WI38 (cell line): ENCODE results near the gene PDCD5.
A peak's percentile ranks its signal among the peaks of the same experiment; 100 is the strongest.

Source experiments
- H3K4me3 ChIP-seq: 2 replicates; pipeline ENCODE4 v1.5.1; 2011; ENCODE audit warnings: low read depth, mild to moderate bottlenecking, control low read depth, low read length
- TF ChIP-seq, protein P1 (sequence below): IDR thresholded peaks from 2 replicates; pipeline ENCODE4 v1.5.1; 2012; ENCODE audit warnings: low read depth, mild to moderate bottlenecking, control low read depth, low read length

The PDCD5 gene

DNA sequence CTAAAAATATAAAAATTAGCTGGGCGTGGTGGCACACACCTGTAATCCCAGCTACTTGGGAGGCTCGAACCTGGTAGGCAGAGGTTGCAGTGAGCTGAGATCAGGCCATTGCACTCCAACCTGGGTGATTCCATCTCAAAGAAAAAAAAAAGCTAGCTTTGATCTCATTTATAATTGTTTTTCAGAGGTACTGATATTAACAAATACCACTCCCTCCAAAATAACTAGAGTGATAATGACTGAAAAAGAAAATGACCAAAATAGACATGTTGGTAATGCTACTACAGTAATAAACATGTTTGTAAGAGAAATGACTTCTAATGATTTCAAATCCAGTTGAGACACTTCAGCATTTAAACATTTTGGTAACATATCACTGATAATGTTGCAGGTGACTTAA is 13.0 kb downstream of the PDCD5 start:
- H3K4me3 ChIP-seq, result no peak overlapping the region
- TF ChIP-seq, protein P1, sequence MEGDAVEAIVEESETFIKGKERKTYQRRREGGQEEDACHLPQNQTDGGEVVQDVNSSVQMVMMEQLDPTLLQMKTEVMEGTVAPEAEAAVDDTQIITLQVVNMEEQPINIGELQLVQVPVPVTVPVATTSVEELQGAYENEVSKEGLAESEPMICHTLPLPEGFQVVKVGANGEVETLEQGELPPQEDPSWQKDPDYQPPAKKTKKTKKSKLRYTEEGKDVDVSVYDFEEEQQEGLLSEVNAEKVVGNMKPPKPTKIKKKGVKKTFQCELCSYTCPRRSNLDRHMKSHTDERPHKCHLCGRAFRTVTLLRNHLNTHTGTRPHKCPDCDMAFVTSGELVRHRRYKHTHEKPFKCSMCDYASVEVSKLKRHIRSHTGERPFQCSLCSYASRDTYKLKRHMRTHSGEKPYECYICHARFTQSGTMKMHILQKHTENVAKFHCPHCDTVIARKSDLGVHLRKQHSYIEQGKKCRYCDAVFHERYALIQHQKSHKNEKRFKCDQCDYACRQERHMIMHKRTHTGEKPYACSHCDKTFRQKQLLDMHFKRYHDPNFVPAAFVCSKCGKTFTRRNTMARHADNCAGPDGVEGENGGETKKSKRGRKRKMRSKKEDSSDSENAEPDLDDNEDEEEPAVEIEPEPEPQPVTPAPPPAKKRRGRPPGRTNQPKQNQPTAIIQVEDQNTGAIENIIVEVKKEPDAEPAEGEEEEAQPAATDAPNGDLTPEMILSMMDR, result no peak

DNA sequence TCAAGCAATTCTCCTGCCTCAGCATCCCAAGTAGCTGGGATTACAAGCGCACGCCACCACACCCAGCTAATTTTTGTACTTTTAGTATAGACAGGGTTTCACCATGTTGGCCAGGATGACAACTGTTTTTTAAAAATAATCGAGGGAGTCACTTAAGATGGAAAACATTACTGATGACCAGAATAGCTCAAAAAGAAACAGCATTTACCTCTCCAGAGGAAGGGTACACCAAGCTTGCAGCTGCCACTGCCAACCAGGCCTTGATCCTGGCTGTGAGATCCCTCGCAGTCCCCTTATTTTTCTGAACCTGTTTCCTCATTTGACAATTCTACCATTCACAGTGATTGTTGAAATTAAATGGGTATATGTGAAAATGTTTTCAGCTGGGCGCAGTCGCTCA is 14.5 kb downstream of the PDCD5 start:
- H3K4me3 ChIP-seq, result no peak overlapping the region
- TF ChIP-seq, protein P1, result no peak

DNA sequence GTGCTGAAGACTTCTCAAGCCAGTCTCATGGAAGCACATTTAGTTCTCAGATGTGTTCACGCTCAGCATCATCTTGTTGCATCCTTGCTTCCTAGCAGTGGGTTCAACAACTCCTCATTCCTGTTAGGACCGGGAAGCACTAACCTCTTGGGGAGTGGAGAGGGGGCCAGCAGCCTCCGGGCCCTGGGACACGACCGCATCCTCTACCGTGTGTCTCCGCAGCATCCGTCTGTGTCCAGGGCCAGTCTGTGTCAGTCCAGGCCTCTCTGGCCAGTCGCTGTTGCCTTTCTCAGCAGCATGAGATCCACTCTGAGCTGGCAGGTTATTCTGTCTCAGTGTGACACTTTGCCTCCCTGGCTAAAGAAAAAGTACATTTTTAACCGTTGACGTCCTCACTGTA is 17.0 kb downstream of the PDCD5 start:
- TF ChIP-seq, protein P1, result no peak

DNA sequence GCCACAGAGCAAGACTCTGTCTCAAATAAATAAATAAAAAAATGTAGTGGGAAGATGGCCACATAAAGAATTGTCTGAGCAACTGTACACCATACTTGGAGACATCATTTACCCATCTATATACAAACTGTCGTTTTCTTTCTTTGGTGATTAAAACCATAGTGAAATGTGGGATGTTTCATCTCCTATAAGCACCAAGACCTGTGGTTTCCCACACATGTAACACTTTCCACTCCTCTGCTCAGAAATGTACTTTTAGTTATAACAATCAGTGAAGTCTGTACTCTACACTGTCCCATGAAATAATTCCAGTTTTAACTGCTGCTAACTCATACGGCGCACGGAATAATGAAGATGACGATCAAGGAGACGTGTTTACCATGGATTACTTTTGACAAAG is 18.3 kb downstream of the PDCD5 start:
- TF ChIP-seq, protein P1, result no peak
- H3K4me3 ChIP-seq, result no peak overlapping the region

More for the DNA sequence above, 17.0 kb downstream of the PDCD5 start:
- no peak overlapping the region for H3K4me3 ChIP-seq

DNA sequence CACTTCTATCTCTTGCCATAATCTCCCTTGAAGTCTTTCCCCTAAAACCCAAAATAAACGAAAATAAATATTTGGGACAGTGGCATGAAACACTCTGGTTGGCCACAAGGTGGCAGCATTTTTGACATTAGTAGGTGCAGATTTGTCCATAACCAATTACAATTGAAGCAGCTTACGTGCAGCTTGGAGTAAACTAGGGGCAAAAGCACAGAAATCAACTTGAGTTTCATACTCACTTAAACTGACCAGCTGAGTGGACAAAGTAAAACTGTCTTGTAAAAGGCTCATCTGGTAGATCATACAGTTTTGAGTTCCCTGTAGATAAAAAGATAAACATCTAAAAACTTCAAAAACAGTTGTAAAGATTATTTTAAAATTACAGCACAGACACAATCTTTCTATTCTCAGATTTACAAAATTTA is 18.8 kb downstream of the PDCD5 start:
- H3K4me3 ChIP-seq, result no peak overlapping the region
- TF ChIP-seq, protein P1, result peak; percentile 50

DNA sequence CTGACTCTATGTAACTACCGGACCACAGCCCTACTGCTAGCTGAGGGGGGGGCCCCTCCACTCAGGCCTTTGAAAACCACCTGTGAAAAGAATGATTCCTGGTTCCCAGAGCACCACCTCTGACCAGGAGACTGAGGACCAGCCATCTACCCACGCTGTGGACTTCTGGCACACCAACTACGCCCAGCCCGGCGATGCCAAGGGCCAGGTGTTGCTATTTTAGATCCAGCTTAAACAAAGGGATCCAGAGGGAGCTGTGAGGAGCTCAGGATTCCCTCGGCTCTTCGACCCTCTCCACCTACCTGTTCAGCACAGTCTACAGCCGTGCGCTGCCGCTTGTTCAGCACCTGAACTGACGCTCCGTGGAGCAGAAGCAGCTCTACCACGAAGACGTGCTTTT is 23.0 kb downstream of the PDCD5 start:
- H3K4me3 ChIP-seq, result no peak overlapping the region
- TF ChIP-seq, protein P1, result no peak

DNA sequence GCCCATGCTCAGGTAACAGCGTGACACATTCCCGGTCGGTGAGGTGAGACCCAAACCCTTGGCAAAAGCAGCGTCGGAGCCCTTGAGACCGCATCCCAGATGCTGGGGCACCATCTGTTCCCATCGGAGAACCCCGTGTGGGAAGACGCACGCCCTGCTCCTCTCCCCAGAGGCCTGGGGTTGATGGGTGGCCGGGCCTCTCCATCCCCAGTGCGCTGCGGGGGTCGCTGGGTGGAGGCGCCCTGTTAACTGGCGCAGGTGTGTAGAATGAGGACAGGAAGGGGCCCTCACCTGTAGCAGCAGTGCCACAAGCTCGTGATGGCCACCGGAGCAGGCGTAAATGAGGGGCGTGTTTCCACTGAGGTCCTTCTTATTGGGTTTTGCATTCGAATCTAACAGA is 24.6 kb downstream of the PDCD5 start:
- no peak overlapping the region for H3K4me3 ChIP-seq
- TF ChIP-seq, protein P1, result no peak
